GM18909 (cell line): ENCODE results near the gene SPG11.
"Not testable (repeated sequence)": the region's sequence is repeated elsewhere in the genome, so short reads cannot be mapped to it uniquely, and the experiment has no call there.

Source experiments
- ATAC-seq: cut with Tn5 transposase; IDR thresholded peaks from one replicate; pipeline ENCODE4 v1.9.1; 2021; ENCODE audit warnings: mild to moderate bottlenecking; ENCODE audit not compliant: unreplicated experiment, poor library complexity

The SPG11 gene

DNA sequence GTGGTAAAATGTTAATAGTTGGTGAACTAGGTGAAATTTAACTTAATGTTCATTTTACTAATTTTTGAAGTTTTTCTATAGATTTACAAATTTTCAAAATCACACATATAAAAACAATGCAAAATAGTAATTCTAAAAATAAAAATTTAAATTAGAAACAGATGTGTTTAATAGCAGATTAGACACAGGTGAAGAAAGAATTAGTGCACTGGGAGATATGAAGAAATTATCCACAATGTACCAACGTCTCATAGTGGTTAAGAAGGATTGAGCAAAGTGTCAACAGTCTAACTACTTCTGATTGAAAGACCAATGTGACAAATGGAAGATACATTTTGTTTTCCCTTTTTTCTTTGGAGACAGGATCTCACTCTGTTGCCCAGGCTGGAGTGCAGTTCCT is 26.5 kb downstream of the SPG11 start:
- no peak for ATAC-seq

DNA sequence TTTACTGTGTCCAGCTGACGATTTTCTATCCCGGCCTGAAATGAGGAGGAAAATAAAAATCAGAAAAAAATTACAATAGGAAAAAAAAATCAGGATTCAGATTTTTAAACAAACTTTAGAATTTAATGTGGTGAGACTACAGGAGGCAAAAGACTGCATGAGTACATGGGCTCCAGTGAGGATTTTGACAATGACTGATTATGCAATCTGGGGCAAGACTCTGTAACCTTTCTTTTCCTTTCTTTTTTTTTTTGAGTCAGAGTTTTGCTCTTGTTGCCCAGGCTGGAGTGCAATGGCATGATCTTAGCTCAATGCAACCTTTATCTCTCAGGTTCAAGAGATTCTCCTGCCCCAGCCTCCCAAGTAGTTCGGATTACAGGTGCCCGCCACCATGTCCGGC is 29.9 kb downstream of the SPG11 start:
- ATAC-seq: no peak

DNA sequence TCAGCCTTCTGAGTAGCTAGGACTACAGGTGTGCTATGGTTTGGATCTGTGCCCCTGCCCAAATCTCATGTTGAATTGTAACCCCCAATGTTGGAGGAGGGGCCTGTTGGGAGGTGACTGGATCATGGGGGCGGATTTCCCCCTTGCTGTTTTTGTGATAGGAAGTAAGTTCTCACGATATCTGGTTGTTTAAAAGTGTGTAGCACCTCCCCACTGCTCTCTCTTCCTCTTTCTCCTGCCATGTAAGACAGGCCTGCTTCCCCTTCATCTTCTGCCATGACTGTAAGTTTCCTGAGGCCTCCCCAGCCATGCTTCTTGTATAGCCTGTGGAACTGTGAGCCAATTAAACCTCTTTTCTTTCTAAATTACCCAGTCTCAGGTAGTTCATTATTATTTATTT is 38.2 kb downstream of the SPG11 start:
- not testable (repeated sequence) for ATAC-seq

DNA sequence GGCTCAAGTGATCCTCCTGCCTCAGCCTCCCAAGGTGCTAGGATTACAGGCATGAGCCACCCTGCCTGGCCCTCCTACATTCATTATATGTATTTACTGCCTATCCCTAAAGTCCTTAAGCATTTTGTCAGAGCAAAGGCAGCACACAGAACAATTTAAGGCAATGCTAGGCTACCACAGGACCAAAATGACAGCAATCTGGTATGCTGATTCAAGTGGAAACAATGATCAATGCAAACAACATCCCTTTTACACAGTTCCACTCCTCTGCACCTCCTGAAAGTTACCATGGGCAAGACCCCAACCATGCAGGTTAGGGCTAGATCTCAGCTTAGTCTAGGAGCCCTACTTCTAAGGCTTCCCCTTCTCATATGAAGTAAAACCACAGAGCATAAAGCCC is 40.3 kb downstream of the SPG11 start:
- no peak for ATAC-seq

DNA sequence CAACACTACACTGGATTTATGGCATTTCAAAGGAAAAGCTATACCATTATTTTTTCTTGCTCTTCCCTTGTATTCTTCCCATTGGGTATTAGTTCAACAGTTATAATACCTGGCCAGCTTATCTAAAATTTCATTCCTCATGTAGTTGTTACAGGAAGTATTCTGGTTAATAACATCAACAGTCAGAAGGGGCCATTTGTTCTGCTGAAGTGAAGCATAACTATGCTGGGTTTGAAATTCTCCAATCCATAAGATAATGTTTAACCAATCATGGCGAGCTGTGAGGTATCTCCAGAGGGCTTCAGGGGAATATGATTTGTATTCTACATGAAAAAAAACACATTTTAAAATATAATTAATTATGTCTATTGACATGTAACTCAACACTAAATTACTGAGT is 43.4 kb downstream of the SPG11 start:
- no peak for ATAC-seq

DNA sequence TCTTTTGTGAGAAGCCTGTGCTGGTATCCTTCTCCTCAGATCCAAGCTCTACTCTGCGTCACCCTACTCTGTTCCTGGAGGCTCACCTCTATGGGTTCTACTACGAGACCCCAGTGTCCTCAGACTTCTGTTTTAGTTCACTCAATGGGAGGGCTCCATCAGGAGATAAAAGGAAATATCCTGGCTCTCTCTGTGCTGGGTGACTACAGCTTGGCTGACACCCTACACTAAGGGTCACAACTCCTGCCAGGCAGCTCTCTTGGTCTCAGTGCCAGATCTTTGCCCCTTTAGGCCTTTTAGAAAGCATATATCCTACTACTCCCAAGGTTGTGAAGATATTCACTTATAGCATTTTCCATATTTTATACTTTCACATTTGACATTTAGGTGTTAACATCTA is 46.5 kb downstream of the SPG11 start:
- no peak for ATAC-seq

DNA sequence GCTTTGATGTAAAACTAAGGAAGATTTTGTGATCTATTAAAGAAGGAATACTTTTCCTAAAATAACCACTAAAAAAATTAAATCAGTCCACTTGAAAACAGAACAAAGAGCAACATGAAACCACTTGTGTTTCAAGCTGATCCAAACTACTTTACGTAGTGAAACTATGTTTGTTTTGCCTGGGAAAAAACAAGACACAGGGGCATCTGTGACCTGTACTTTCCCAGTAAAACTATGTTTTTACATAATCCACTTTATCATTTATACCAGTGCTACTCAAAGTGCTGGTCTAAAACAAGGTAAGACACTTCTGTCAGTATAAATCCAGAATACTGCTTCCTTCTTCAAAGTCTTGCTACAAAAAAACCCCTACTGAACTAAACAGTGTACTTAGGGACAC is 56.7 kb downstream of the SPG11 start:
- ATAC-seq: no peak

DNA sequence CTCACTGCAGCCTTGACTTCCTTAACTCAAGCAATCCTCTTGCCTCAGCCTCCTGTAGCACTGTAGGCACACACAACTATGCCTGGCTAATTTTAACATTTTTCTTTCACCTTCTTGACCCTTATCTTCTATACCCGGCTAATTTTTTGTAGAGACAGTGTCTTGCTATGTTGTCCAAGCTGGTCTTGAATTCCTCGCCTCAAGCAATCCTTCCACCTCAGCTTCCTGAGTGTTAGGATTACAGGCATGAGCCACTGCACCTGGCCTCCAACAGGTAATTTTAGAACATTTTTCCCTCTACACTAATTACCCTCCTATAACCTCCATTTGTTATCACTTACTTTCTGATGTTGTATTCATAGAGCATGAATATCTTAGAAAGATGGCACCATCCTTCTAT is 60.3 kb downstream of the SPG11 start:
- no peak for ATAC-seq

DNA sequence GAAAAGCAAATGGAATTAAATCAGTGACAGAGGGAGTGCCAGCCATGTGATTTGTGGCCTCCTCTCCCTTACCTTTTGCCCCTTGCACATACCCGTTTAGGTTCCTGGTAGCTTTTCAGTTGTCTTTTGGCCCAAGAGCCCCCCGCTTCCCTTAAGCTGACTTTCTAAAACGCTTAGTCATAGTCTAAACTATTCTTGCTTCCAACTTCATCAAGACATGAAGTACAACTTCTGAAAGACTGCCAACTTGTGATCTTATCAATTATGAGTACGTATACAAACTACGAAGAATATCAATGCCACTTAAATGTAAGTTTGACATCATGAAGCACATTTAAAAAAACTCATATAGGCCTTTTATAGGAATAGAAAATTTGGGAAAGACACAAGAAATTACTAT is 64.6 kb downstream of the SPG11 start:
- ATAC-seq: no peak

DNA sequence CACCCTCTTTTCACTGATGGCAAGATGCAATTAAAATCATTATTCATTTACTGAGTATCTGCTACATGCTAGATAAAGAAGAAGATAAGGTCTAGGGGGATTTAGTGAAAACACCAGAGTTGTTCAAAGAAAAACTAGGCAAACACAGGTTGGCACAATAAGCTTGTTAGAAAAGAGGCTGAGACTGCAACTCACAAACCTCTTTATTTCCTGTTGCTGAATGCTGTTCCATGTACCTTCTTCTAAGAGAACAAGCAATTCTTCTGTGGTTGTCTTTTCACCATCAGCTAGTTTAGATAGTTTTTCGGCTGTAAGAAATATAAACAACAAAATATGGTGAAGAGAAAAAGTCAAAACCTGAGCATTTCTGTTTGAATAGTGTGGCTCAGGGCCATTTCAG is 65.4 kb downstream of the SPG11 start:
- no peak for ATAC-seq

DNA sequence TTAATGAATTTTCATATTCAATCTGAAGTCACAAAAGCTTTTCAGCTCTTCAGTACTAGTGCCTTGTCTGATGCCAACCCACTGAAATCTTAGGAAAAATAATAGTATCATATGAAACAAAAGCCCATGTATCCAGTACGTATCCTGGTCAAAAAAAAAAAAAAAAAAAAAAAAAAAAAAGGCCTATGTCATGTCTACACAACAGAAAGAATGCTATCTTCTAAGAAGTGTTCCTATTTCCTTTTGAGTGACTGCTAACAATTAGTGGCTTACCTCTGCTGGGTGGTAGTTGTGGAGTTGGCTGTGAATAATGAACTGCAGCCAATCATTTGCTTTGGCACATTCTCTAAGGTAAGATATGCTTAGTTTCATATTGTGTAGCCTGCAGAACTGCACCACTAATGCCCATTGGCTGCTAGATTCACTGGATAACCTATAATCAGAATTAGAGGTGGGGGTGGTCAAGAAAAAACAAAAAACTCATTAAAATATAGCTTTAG is 66.9 kb downstream of the SPG11 start:
- no peak for ATAC-seq

DNA sequence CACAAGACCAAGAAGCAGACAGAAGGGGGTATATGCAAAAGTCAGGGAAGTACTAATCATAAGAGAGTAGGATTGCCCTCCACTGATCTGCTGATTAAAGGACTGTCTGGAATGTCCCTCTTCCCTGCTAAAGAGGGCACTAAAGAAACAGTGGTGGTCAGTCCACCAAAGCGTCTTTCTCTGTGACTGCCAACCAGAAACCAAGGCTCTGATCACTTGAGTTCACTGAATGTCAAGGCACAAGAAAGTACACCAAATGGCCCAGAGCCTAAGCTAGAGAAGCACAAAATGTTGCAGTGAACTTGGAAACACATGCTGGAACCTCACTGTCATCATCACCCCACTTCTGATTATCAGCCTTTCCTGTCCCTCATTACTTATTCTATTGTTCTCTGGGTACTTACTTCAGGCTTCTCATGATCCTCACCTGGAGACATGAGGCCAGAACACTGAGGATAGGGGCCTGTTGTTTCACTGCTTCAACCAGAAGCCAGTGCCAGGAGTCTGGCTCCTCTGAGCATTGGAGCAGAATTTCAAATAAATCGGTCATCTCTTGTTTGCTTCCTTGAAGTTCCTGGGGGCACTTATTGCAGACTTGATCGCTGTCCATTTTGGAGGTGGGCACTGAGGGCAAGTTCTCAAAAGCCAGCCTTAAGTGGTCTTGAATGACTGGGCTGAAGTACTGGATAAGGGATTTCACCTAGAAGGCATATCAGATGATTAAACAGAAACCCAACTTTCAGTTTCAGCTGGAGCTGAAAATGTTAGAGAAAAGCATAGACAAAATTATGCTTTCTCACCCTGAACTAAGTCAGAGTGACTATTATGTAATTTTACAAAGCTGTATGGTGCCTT is 67.6 kb downstream of the SPG11 start:
- ATAC-seq: no peak

DNA sequence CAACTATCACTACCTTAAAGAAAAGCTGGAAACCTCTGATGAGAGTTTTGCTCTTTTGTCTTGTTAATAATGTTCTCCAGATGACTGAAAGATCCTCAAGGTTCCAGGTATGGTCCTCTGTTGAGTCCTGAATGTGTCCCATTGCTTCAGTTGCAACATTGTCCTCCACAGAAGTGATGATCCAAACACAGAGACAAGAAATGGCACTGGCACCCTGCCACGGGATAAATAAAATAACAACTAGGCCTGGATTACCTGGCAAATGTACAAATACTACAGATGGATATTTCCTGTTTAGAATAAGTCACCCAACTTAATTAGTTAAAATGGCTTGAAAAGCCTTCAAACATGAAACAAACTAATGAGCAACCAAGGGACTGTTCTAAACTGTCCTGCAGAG is 68.2 kb downstream of the SPG11 start:
- no peak for ATAC-seq

DNA sequence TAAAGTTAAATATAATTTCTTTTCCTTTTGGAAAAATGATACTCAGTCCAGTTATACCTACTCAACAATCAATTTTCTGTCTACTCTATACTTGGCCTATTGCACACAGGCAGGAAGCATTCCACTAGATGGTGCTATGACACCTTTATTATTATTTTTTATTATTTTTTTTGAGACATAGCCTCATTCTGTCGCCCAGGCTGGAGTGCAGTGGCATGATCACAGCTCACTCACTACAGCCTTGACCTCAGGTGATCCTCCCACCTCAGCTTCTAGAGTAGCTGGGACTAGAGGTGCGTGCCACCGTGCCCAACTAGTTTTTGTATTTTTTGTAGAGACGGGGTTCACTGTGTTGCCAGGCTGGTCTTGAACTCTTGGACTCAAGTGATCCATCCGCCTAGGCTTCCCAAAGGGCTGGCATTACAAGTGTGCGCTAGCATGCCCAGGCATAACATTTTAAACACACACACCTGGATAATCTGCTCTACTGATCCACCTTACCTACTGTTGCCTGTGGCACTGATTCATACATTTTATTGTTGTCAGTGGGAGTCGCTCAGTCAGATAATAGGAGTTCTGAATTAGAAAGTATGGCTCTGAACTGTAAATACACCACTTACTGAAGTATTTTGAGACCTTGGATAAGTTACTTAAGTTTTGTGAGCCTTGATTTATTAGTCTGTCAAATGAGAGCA is 70.3 kb downstream of the SPG11 start:
- no peak for ATAC-seq

DNA sequence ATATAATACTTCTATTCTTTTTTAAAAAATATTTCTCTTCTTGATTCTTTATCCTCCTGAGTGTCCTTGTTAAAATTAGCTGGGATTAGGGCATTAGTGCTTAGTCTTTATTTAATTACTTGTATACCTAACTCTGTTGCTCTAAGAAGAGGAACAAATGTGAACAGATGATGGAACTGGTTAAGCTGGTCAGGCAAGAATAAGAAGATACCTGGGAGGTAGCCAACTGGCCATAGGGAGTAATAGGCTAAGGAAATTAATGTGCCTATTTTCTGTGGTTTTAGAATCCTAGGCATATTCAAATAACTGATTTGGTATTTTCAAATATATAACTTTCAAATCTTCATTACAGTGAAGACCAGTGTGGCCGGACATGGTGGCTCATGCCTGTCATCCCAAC is 72.1 kb downstream of the SPG11 start:
- no peak for ATAC-seq

DNA sequence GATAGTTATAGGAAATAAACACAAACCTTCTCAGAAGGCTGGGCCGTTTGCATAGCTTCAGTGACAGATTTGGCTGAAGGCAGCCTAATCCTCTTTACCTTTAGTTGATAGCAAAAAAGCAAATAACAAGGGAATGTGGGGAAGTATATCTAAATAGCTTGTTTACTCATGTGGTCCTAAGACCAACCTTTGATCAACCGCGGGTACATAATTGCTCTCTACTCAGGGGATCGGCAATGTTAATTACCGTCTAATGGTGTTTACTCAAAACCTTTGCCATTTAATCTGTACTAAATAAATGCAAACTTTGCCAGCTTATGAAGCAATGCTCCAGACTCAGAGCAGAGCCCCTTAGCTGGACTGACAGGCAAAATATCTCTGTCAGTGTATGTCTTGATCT is 74.9 kb downstream of the SPG11 start:
- no peak for ATAC-seq

DNA sequence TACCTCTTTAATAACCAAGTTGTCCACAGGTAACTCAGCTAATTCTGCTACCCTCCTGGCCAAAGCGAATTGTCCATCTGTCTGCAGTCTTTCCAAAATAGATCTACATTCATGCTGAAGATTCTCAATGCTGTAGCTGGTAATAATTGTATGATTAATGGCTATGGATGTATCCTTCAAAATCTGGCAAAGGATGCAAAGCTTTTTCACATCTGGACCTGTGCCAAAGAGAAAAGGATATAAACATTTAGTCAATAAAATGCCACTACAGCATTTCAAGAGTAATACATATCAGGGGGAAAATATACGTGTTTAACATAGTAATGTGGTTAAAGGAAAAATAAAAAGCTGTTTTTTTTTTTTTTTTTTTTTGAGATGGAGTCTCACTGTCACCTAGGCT is 77.8 kb downstream of the SPG11 start:
- ATAC-seq: no peak

DNA sequence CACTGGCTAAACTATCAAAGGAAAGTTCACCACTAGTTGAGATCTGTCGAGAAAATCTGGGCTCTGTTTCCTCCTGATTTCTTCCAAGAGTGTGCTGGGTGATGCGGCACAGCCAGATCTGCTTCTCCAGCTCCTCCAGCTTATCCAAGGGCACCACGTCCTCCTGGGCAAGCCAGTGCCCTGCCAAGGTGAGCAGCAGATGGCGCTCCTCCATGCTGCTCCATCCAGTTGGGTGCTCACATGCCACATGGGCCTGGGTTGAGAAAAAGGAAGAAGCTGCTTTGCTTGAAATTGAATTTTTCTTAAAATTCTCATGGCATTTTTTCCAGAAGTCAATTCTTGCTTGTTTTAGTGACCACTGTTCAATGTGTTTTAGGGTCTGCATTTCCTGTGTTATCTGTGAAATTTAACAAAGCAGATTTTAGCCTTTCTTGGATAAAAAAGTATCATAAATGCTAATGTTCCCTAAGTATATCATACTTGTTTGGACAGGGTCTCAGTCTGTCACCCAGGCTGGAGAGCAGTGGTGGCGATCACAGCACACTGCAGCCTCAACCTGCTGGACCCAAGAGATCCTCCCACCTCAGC is 79.2 kb downstream of the SPG11 start:
- no peak for ATAC-seq

DNA sequence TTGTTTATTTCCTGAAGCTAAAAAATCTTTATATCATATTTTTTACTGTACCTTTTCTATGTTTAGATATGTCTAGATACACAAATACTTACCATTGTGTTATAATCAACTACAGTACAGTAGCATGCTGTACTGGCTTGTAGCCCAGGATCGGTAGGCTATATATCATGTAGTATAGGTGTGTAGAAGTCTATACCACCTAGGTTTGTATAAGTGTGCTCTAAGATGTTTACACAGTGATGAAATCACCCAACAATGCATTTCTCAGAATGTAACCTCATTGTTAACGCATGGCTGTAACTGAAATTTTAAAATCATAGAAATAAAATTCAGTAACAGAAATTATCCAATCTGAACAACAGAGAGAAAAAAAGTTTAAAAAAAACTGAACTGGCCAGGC is 83.4 kb downstream of the SPG11 start:
- ATAC-seq: no peak

DNA sequence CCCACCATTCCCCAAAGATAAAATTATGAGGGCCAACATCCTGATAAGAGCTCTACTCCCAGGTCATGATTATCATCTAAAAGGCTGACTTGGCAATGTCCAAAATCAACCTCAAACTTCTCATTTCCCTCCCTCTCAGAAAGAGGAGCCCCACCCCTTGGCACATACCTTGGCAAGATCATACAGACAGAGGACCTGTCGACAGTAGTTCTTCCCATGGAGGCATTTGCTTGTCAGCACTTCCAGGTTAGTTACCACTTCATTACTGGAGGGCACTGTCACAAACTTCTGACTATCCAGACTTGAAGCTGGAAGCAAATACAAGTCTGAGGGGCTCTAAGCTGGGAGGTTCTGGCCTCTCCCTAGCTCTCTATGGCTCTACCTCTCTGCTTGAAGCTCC is 88.7 kb downstream of the SPG11 start:
- ATAC-seq: no peak

DNA sequence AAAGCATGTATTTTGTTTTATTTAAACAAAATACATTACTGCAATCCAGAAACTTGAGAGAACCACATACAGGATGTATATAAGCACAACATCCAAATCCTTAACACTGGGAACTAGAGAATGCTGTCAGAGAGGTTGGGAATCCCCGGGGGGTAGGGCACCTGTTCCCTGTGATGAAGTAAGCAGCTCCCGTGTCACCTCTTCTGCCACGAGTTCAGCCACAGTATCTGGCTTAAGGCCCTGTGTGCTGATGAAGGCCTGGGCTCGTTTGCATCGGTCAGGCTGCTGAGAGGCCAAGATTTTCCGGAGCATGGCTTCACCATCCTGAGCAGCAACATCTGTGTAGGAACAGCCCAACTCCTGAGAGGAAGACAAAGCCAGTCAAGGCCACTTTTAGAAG is 90.1 kb downstream of the SPG11 start:
- no peak for ATAC-seq
